SK-N-SH (cell line): ENCODE results near the gene LRTM2. TPM values are rescaled to one million over a fixed set of nuclear protein-coding genes. Genes with fewer than 3 reads are reported as not detected.

Experiments
- CTCF ChIA-PET: fragments of 300-600, 350-600 bp; formaldehyde crosslinking; extraction: SDS; loops from one replicate; lab custom pipeline; 2021; lab: Yijun Ruan, JAX
- POLR2A ChIA-PET: fragments of 350-600 bp; sonication (Branson Sonifier 250); formaldehyde crosslinking; extraction: SDS; loops from one replicate; lab custom pipeline; 2020; ENCODE audit warnings: antibody characterized with exemption, inconsistent platforms; lab: Yijun Ruan, JAX
- DNase-seq: peaks from one replicate; pipeline ENCODE4 v3.0.0; 2012
- H2AFZ ChIP-seq: fragments of 200-600 bp; sonication (generic); 2 replicates; pipeline ENCODE4 v1.8.1; 2016; ENCODE audit warnings: antibody characterized with exemption, mild to moderate bottlenecking, low read depth
- H3F3A ChIP-seq: fragments of 200-600 bp; sonication (generic); replicated peaks from 2 replicates; pipeline ENCODE3; 2016; ENCODE audit warnings: antibody characterized with exemption, mild to moderate bottlenecking; ENCODE audit not compliant: insufficient read depth
- H3K27ac ChIP-seq, 2 experiments: fragments of 200-500 bp in 1 of 2; fragments of 200-600 bp in 1 of 2; sonication (Bioruptor generic) in 1 of 2; sonication (generic), shearing (Covaris generic) in 1 of 2; 2 replicates each; pipeline versions ENCODE4 v1.5.1 to v1.6.1; 2014 to 2016; ENCODE audit warnings: low read depth in 2 of 2, inconsistent platforms in 1 of 2, low read length in 1 of 2, mild to moderate bottlenecking in 1 of 2, mixed read lengths in 1 of 2
- H3K27me3 ChIP-seq: fragments of 200-600 bp; sonication (generic), shearing (Covaris generic); 2 replicates; pipeline ENCODE4 v1.6.1; 2016; ENCODE audit warnings: mixed run types; ENCODE audit not compliant: insufficient read depth
- H3K36me3 ChIP-seq, 2 experiments: fragments of 200-500 bp in 1 of 2; fragments of 200-600 bp in 1 of 2; sonication (Bioruptor generic) in 1 of 2; sonication (generic) in 1 of 2; replicated peaks in 1 of 2; 2 replicates each; pipeline versions ENCODE3 to v1.5.1; 2014 to 2016; ENCODE audit warnings: low read length in 1 of 2, mild to moderate bottlenecking in 1 of 2; ENCODE audit not compliant: insufficient read depth in 2 of 2, control insufficient read depth in 1 of 2
- H3K4me1 ChIP-seq, 2 experiments: fragments of 200-500 bp in 1 of 2; fragments of 200-600 bp in 1 of 2; sonication (Bioruptor generic) in 1 of 2; sonication (generic), shearing (Covaris generic) in 1 of 2; 2 replicates each; pipeline versions ENCODE4 v1.5.1 to v1.6.1; 2014 to 2016; ENCODE audit warnings: low read depth in 1 of 2, low read length in 1 of 2, mixed run types in 1 of 2; ENCODE audit not compliant: insufficient read depth in 2 of 2, control insufficient read depth in 1 of 2
- H3K4me2 ChIP-seq: fragments of 200-600 bp; sonication (generic), shearing (Covaris generic); 2 replicates; pipeline ENCODE4 v1.6.1; 2017; ENCODE audit warnings: mixed run types
- H3K4me3 ChIP-seq, 2 experiments: fragments of 200-500 bp in 1 of 2; fragments of 200-600 bp in 1 of 2; sonication (Bioruptor generic) in 1 of 2; sonication (generic), shearing (Covaris generic) in 1 of 2; 2 replicates each; pipeline versions ENCODE4 v1.5.1 to v1.8.1; 2014 to 2016; ENCODE audit warnings: low read depth in 2 of 2, inconsistent platforms in 1 of 2, low read length in 1 of 2, mild to moderate bottlenecking in 1 of 2, mixed read lengths in 1 of 2, moderate library complexity in 1 of 2
- H3K79me2 ChIP-seq: fragments of 200-600 bp; sonication (generic); 2 replicates; pipeline ENCODE4 v1.8.1; 2017; ENCODE audit warnings: mild to moderate bottlenecking; ENCODE audit not compliant: insufficient read depth
- H3K9ac ChIP-seq: fragments of 200-600 bp; sonication (generic); 2 replicates; pipeline ENCODE4 v1.6.1; 2017; ENCODE audit warnings: mixed run types
- H3K9me2 ChIP-seq: fragments of 200-600 bp; sonication (generic); 2 replicates; pipeline ENCODE4 v1.6.1; 2017; ENCODE audit warnings: mixed run types
- H3K9me3 ChIP-seq: fragments of 200-600 bp; sonication (generic); 2 replicates; pipeline ENCODE4 v1.6.1; 2017; ENCODE audit warnings: mixed run types, mild to moderate bottlenecking, moderate library complexity
- H4K20me1 ChIP-seq: fragments of 200-600 bp; sonication (generic); 2 replicates; pipeline ENCODE4 v1.6.1; 2017; ENCODE audit warnings: mild to moderate bottlenecking, mixed run types; ENCODE audit not compliant: insufficient read depth
- ELF1 ChIP-seq: IDR thresholded peaks from 2 replicates; pipeline ENCODE4 v1.4.0; 2012
- EP300 ChIP-seq, 2 experiments: IDR thresholded peaks; 2 replicates each; pipeline versions ENCODE4 v1.4.0 to v1.6.1; 2012; ENCODE audit warnings: borderline replicate concordance in 1 of 2, low read depth in 1 of 2, low read length in 1 of 2
- FOXJ3 ChIP-seq: sonication (generic); formaldehyde crosslinking; IDR thresholded peaks from 2 replicates; pipeline ENCODE4 v1.5.1; 2020; ENCODE audit warnings: mild to moderate bottlenecking, missing genetic modification reagents
- GATA2 ChIP-seq: sonication (generic); formaldehyde crosslinking; IDR thresholded peaks from 2 replicates; pipeline ENCODE4 v1.5.0; 2020; ENCODE audit warnings: mild to moderate bottlenecking, missing genetic modification reagents
- MEF2A ChIP-seq: IDR thresholded peaks from 2 replicates; pipeline ENCODE4 v1.4.0; 2012; ENCODE audit warnings: low read depth, borderline replicate concordance
- MXI1 ChIP-seq: IDR thresholded peaks from 2 replicates; pipeline ENCODE4 v1.6.1; 2012; ENCODE audit warnings: mild to moderate bottlenecking, low read depth, low read length, improper control_type of control experiment
- NRF1 ChIP-seq: IDR thresholded peaks from 2 replicates; pipeline ENCODE4 v1.6.1; 2012; ENCODE audit warnings: low read depth, mild to moderate bottlenecking, low read length
- POLR2AphosphoS5 ChIP-seq: IDR thresholded peaks from 2 replicates; pipeline ENCODE4 v1.6.1; 2012; ENCODE audit warnings: low read depth, low read length
- RCOR1 ChIP-seq: fragments of 150-350 bp; IDR thresholded peaks from 2 replicates; pipeline ENCODE4 v1.6.1; 2017; ENCODE audit warnings: antibody characterized with exemption, low read length
- RXRA ChIP-seq: IDR thresholded peaks from 2 replicates; pipeline ENCODE4 v1.4.0; 2012; ENCODE audit warnings: low read depth, mild to moderate bottlenecking, borderline replicate concordance
- SIN3A ChIP-seq: IDR thresholded peaks from 2 replicates; pipeline ENCODE4 v1.6.1; 2012; ENCODE audit warnings: low read depth, mild to moderate bottlenecking, low read length, moderate library complexity, borderline replicate concordance
- SMC3 ChIP-seq: IDR thresholded peaks from 2 replicates; pipeline ENCODE4 v1.6.1; 2012; ENCODE audit warnings: low read depth, low read length, improper control_type of control experiment
- TAF1 ChIP-seq: IDR thresholded peaks from 2 replicates; pipeline ENCODE4 v1.6.1; 2012; ENCODE audit warnings: low read depth, mild to moderate bottlenecking, low read length, moderate library complexity, borderline replicate concordance
- TEAD4 ChIP-seq: IDR thresholded peaks from 2 replicates; pipeline ENCODE4 v1.4.0; 2012; ENCODE audit warnings: mild to moderate bottlenecking, borderline replicate concordance; ENCODE audit not compliant: insufficient read depth
- YY1 ChIP-seq: IDR thresholded peaks from 2 replicates; pipeline ENCODE4 v1.4.0; 2012; ENCODE audit warnings: low read depth, mild to moderate bottlenecking
- WGBS: methylation state at CpG from one replicate; pipeline ENCODE4 v1.1.6; 2017; ENCODE audit warnings: low lambda C conversion rate; 5-methylcytosine and 5-hydroxymethylcytosine counted together
- polyA plus RNA-seq, 3 experiments: library from polyadenylated mRNA; depleted of rRNA; stranded (reverse); fragments of >200 nt; gene quantifications; 2 replicates each; pipeline ENCODE4 v1.2.3, GENCODE V29; 2012
- TF ChIP-seq, protein P1 (sequence below): fragments of 150-350 bp; IDR thresholded peaks from 2 replicates; pipeline ENCODE4 v1.6.1; 2017; ENCODE audit warnings: antibody characterized with exemption, low read length, low read depth, borderline replicate concordance
- TF ChIP-seq, protein P2 (sequence below): IDR thresholded peaks from 2 replicates; pipeline ENCODE4; 2012

The LRTM2 gene
- polyA plus RNA-seq, 1 of the 3 experiments (the other 2 are of a cell fraction), result not detected

GRCh38 chr12:1853716-1854115 is 33.4 kb downstream of the LRTM2 start:
- H2AFZ ChIP-seq, result no peak overlapping the region
- H4K20me1 ChIP-seq, result no peaks in the 10 kb centered on the region
- H3K9ac ChIP-seq, result no peak overlapping the region
- H3K79me2 ChIP-seq, result no peaks in the 10 kb centered on the region
- no peak overlapping the region for H3K4me3 ChIP-seq
- H3K4me2 ChIP-seq, result no peak overlapping the region
- peaks cover 17% of the 10 kb centered on the region for H3F3A ChIP-seq
- 54% methylated on average over 8 of the region's 8 CpGs for WGBS
- ChIA-PET POLR2A (no interaction called here), CTCF (interaction anchor here (1.0 kb wide), 1 partner anchor 86 kb away, joined by 3 read pairs; no protein-coding TSS in a partner anchor)
- 0 out of 2 replicates have a peak, but pooled peaks cover 3% of the 10 kb centered on the region for H3K9me3 ChIP-seq
- H3K27me3 ChIP-seq, result peaks cover 2% of the 10 kb centered on the region; the same call in 1 of the 2 replicates
- DNase-seq, result no peak
- TF ChIP-seq MEF2A, result no peak
- no peak for TF ChIP-seq ELF1
- TF ChIP-seq YY1, result no peak
- no peak for TF ChIP-seq FOXJ3 (CRISPR knock-in tag)
- TF ChIP-seq, protein P1, sequence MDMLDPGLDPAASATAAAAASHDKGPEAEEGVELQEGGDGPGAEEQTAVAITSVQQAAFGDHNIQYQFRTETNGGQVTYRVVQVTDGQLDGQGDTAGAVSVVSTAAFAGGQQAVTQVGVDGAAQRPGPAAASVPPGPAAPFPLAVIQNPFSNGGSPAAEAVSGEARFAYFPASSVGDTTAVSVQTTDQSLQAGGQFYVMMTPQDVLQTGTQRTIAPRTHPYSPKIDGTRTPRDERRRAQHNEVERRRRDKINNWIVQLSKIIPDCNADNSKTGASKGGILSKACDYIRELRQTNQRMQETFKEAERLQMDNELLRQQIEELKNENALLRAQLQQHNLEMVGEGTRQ, result no peak
- no peak for TF ChIP-seq RXRA
- no peak for TF ChIP-seq TEAD4
- no peak for TF ChIP-seq GATA2
- no peak for TF ChIP-seq NRF1
- TF ChIP-seq EP300 (IDR thresholded peaks at IDR 0.05; ENCODE audit: borderline replicate concordance in 1 of 2, low read depth in 1 of 2, low read length in 1 of 2), result no peak
- TF ChIP-seq SIN3A, result no peak
- H3K27ac ChIP-seq, result no peak overlapping the region
- peaks cover 0 to 6% of the 10 kb centered on the region in 2 experiments; a peak in 1 of 4 replicates for H3K4me1 ChIP-seq
- H3K36me3 ChIP-seq, result no peaks in the 10 kb centered on the region
- H3K9me2 ChIP-seq, result no peaks in the 10 kb centered on the region

GRCh38 chr12:1855241-1855640 is 34.9 kb downstream of the LRTM2 start:
- DNase-seq, result no peak
- no peaks in the 10 kb centered on the region for H4K20me1 ChIP-seq
- peaks cover 5% of the 10 kb centered on the region; the same call in 1 of the 2 replicates for H3K27me3 ChIP-seq
- ChIA-PET CTCF (interaction anchor here (0.7 to 2.4 kb wide), 2 partner anchors 85 to 199 kb away, joined by 3 to 7 read pairs; no protein-coding TSS in a partner anchor), POLR2A (no interaction called here)
- 30% methylated on average over 3 of the region's 3 CpGs for WGBS
- no peaks in the 10 kb centered on the region for H3K36me3 ChIP-seq
- no peak overlapping the region for H2AFZ ChIP-seq
- H3K4me1 ChIP-seq, result peaks cover 4 to 6% of the 10 kb centered on the region in 2 experiments; a peak in 1 of 4 replicates
- TF ChIP-seq POLR2AphosphoS5 (no peak), SMC3 (no peak), YY1 (no peak), GATA2 (no peak), NRF1 (no peak), MXI1 (no peak), RCOR1 (no peak), ELF1 (no peak), TAF1 (no peak)
- TF ChIP-seq, protein P2, sequence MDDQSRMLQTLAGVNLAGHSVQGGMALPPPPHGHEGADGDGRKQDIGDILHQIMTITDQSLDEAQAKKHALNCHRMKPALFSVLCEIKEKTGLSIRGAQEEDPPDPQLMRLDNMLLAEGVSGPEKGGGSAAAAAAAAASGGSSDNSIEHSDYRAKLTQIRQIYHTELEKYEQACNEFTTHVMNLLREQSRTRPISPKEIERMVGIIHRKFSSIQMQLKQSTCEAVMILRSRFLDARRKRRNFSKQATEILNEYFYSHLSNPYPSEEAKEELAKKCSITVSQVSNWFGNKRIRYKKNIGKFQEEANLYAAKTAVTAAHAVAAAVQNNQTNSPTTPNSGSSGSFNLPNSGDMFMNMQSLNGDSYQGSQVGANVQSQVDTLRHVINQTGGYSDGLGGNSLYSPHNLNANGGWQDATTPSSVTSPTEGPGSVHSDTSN, result no peak
- TF ChIP-seq, all 33 proteins: peak for 0
- Histone ChIP-seq H3K79me2 (no peaks in the 10 kb centered on the region), H3K9ac (no peak overlapping the region), H3F3A (peaks cover 17% of the 10 kb centered on the region), H3K4me3 (no peak overlapping the region; a peak in 2 of 4 replicates), H3K27ac (no peak overlapping the region), H3K9me3 (0 out of 2 replicates have a peak, but pooled peaks cover 3% of the 10 kb centered on the region), H3K9me2 (no peaks in the 10 kb centered on the region), H3K4me2 (no peak overlapping the region)
